Caco-2 (cell line): Measurements from ENCODE around the gene ACAA2. TPM values are rescaled to one million over a fixed set of nuclear protein-coding genes. Genes with fewer than 3 reads are reported as not detected.

Experiments used
- BruUV-seq: library from RNA; stranded (reverse); fragments of 400-500 nt; replicated peaks from 2 replicates; lab custom pipeline; 2021; lab: Mats Ljungman, UMichigan
- CTCF ChIA-PET: fragments of 300-600 bp; sonication (Branson Sonifier 250); formaldehyde crosslinking; loops from one replicate; lab custom pipeline; 2022; ENCODE audit warnings: antibody characterized with exemption; lab: Charles Lee
- POLR2A ChIA-PET: fragments of 300-600 bp; sonication (Branson Sonifier 250); formaldehyde crosslinking; loops from one replicate; lab custom pipeline; 2022; ENCODE audit warnings: antibody characterized with exemption; lab: Charles Lee
- DNase-seq, 2 experiments: peaks; one replicate each; pipeline versions ENCODE4 v3.0.0 to v3.0.0-alpha.2; 2020 to 2022
- H3K27me3 ChIP-seq: replicated peaks from 2 replicates; pipeline ENCODE4 v1.6.0; 2011; ENCODE audit warnings: low read length; ENCODE audit not compliant: control insufficient read depth, insufficient read depth
- H3K36me3 ChIP-seq: 2 replicates; pipeline ENCODE4 v1.5.1; 2011; ENCODE audit warnings: low read length; ENCODE audit not compliant: control insufficient read depth, insufficient read depth
- H3K4me1 ChIP-seq: fragments of 250-450 bp; sonication (Bioruptor Pico); 2 replicates; pipeline ENCODE4 v1.5.1; 2020; ENCODE audit warnings: mild to moderate bottlenecking
- H3K4me3 ChIP-seq: 2 replicates; pipeline ENCODE4 v1.5.1; 2011; ENCODE audit warnings: low read depth, mild to moderate bottlenecking, control low read depth, low read length
- H3K9me3 ChIP-seq: fragments of 250-450 bp; sonication (Bioruptor Pico); 2 replicates; pipeline ENCODE4 v1.5.1; 2020; ENCODE audit warnings: mild to moderate bottlenecking, moderate library complexity
- H3K27ac Mint-ChIP-seq: one replicate; pipeline ENCODE4 v1.8.0; 2022; ENCODE audit warnings: mixed read lengths; ENCODE audit not compliant: unreplicated experiment
- H3K27me3 Mint-ChIP-seq: one replicate; pipeline ENCODE4 v1.8.0; 2022; ENCODE audit warnings: mixed read lengths; ENCODE audit not compliant: insufficient read depth, unreplicated experiment
- H3K36me3 Mint-ChIP-seq: one replicate; pipeline ENCODE4 v1.8.0; 2022; ENCODE audit warnings: mild to moderate bottlenecking, mixed read lengths; ENCODE audit not compliant: insufficient read depth, unreplicated experiment
- H3K4me1 Mint-ChIP-seq: one replicate; pipeline ENCODE4 v1.8.0; 2022; ENCODE audit warnings: low read depth, mixed read lengths; ENCODE audit not compliant: unreplicated experiment
- H3K4me3 Mint-ChIP-seq: one replicate; pipeline ENCODE4 v1.8.0; 2022; ENCODE audit warnings: mild to moderate bottlenecking, moderate library complexity, mixed read lengths; ENCODE audit not compliant: unreplicated experiment
- H3K9me3 Mint-ChIP-seq: one replicate; pipeline ENCODE4 v1.8.0; 2022; ENCODE audit warnings: mixed read lengths; ENCODE audit not compliant: unreplicated experiment
- intact Hi-C: fragments of 100-400 bp; cut with micrococcal nuclease; formaldehyde crosslinking; loops from one replicate; pipeline ENCODE4 v1.10.0; 2022; ENCODE audit not compliant: unreplicated experiment
- total RNA-seq: library from RNA; stranded (reverse); gene quantifications from 2 replicates; pipeline ENCODE4 v1.2.3, GENCODE V29; 2022
- TF ChIP-seq, protein P1 (sequence below), 2 experiments: fragments of 200-600 bp in 1 of 2; IDR thresholded peaks; 1 replicate in 1 of 2; 2 replicates in 1 of 2; pipeline versions ENCODE4 v1.5.1 to v1.8.0; 2011 to 2022; ENCODE audit warnings: antibody characterized with exemption in 1 of 2, control low read depth in 1 of 2, inconsistent platforms in 1 of 2, low read depth in 1 of 2, low read length in 1 of 2, mild to moderate bottlenecking in 1 of 2, moderate library complexity in 1 of 2; ENCODE audit not compliant: insufficient read depth in 1 of 2, severe bottlenecking in 1 of 2, unreplicated experiment in 1 of 2

ACAA2 gene
- total RNA-seq, 1 experiment from 2014 or later = 207 TPM

DNA sequence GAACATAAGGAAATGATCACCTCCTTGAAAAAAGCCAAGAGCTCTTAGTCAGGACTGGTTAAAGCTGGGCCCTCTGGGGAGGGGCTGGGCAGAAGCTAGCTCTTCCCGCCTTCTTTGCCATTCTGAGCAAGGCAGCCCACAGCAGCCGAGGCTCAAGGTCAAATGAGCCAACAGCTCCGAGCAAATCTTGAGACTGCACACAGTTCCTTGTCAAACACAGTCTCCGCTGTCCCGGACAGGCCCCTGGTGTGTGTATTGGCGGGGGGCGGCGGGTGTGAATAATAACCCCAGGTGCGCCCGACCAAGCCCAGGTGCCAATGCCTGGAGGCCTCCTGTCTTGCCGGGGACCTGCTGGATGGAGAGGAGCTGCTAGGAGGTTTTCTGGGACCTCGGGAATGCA lies 46.4 kb upstream of the ACAA2 start:
- H3K4me1 Mint-ChIP-seq = no peaks in the 10 kb centered on the region
- DNase-seq = no peak

GRCh38 chr18:49859021-49859359 lies 45.7 kb upstream of the ACAA2 start:
- no peaks in the 10 kb centered on the region for H3K9me3 ChIP-seq
- Mint-ChIP-seq H3K4me3 (no peak overlapping the region), H3K27me3 (no peaks in the 10 kb centered on the region), H3K9me3 (no peaks in the 10 kb centered on the region), H3K27ac (peak overlapping the region; percentile 79), H3K36me3 (peaks cover 6% of the 10 kb centered on the region), H3K4me1 (peaks cover 5% of the 10 kb centered on the region)
- BruUV-seq = no TSS peak
- H3K27me3 ChIP-seq = no peaks in the 10 kb centered on the region
- H3K4me3 ChIP-seq = no peak overlapping the region
- DNase-seq = no peak
- peaks cover 7% of the 10 kb centered on the region for H3K4me1 ChIP-seq
- intact Hi-C loops = loop anchor here (2.0 to 5.0 kb wide), 3 partner anchors 47 to 298 kb away; partner anchors contain the start of gene ACAA2
- ChIA-PET POLR2A (no interaction called here), CTCF (interaction anchor here (0.6 to 1.4 kb wide), 12 partner anchors 10 to 394 kb away, joined by 3 to 12 read pairs (median 4); partner anchors contain the start of gene C18orf32)
- H3K36me3 ChIP-seq = no peaks in the 10 kb centered on the region
- TF ChIP-seq, protein P1, sequence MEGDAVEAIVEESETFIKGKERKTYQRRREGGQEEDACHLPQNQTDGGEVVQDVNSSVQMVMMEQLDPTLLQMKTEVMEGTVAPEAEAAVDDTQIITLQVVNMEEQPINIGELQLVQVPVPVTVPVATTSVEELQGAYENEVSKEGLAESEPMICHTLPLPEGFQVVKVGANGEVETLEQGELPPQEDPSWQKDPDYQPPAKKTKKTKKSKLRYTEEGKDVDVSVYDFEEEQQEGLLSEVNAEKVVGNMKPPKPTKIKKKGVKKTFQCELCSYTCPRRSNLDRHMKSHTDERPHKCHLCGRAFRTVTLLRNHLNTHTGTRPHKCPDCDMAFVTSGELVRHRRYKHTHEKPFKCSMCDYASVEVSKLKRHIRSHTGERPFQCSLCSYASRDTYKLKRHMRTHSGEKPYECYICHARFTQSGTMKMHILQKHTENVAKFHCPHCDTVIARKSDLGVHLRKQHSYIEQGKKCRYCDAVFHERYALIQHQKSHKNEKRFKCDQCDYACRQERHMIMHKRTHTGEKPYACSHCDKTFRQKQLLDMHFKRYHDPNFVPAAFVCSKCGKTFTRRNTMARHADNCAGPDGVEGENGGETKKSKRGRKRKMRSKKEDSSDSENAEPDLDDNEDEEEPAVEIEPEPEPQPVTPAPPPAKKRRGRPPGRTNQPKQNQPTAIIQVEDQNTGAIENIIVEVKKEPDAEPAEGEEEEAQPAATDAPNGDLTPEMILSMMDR (IDR thresholded peaks at IDR 0.05; ENCODE audit: insufficient read depth in 1 of 2, low read depth in 1 of 2, low read length in 1 of 2, severe bottlenecking in 1 of 2, unreplicated experiment in 1 of 2) = no peak

More for the DNA sequence above, 46.4 kb upstream of the ACAA2 start:
- ChIA-PET POLR2A (no interaction called here), CTCF (interaction anchor here (1.4 kb wide), 1 partner anchor 48 kb away, joined by 3 read pairs; no protein-coding TSS in a partner anchor)
- H3K4me3 Mint-ChIP-seq = no peak overlapping the region
- H3K27ac Mint-ChIP-seq = no peak overlapping the region
- no peaks in the 10 kb centered on the region for H3K27me3 Mint-ChIP-seq
- no peaks in the 10 kb centered on the region for H3K27me3 ChIP-seq
- BruUV-seq = no TSS peak
- no peaks in the 10 kb centered on the region for H3K9me3 Mint-ChIP-seq
- no peaks in the 10 kb centered on the region for H3K9me3 ChIP-seq
- intact Hi-C loops = loop anchor here (2.0 to 5.0 kb wide), 3 partner anchors 47 to 299 kb away; partner anchors contain the start of gene ACAA2
- peaks cover 7% of the 10 kb centered on the region for H3K4me1 ChIP-seq
- H3K4me3 ChIP-seq = no peak overlapping the region
- TF ChIP-seq, protein P1 (IDR thresholded peaks at IDR 0.05; ENCODE audit: insufficient read depth in 1 of 2, low read depth in 1 of 2, low read length in 1 of 2, severe bottlenecking in 1 of 2, unreplicated experiment in 1 of 2) = no peak
- peaks cover 6% of the 10 kb centered on the region for H3K36me3 Mint-ChIP-seq
- no peaks in the 10 kb centered on the region for H3K36me3 ChIP-seq

DNA sequence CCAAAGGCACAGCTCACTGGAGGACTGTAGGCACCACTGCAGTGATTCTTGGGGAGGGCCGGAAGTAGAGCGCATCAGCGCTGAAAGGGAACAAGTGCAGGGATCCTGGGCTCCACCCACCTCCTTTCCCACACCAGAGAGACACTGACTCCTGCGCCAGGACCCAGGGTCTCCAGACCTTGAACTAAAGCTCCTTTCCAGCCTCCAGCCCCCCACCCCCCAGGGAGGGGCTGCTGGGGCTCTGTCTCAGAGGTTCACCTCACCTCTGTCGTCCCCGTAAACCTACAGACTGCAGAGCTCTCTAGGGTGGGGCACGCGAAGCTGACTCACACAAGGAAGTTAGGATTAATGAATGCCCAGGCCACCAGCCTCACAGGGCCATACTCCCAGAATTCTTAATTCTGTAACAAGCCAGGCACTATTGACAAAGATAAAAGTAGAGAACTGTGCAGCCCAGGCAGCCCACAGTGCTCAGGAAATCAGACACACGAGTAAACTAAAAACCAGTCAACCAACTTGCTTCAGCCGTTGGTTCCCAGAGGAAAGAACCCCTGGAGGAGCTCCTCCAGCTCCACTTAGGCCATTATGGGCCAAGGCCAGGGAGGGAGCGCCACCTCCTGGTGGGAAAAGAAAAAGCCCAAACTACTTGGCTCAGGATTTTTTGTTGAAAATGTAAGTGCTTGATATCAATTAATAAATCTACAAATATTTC lies 45.1 kb upstream of the ACAA2 start:
- Histone ChIP-seq H3K27me3 (no peaks in the 10 kb centered on the region), H3K4me3 (no peak overlapping the region), H3K4me1 (peaks cover 7% of the 10 kb centered on the region), H3K9me3 (no peaks in the 10 kb centered on the region), H3K36me3 (no peaks in the 10 kb centered on the region)
- Mint-ChIP-seq H3K27me3 (no peaks in the 10 kb centered on the region), H3K4me1 (peaks cover 5% of the 10 kb centered on the region), H3K9me3 (no peaks in the 10 kb centered on the region), H3K36me3 (peaks cover 6% of the 10 kb centered on the region), H3K4me3 (no peak overlapping the region), H3K27ac (peak overlapping the region; percentile 79)
- DNase-seq = peak; percentile 55 to 73
- ChIA-PET POLR2A (interaction anchor here (0.6 kb wide), 1 partner anchor 45 kb away, joined by 3 read pairs; no protein-coding TSS in a partner anchor), CTCF (interaction anchor here (0.6 to 1.4 kb wide), 12 partner anchors 9 to 394 kb away, joined by 3 to 12 read pairs (median 4); partner anchors contain the start of gene C18orf32)
- no TSS peak for BruUV-seq
- intact Hi-C loops = loop anchor here (1.0 to 5.0 kb wide), 5 partner anchors 23 to 348 kb away; partner anchors contain the start of gene ACAA2
- TF ChIP-seq, protein P1 (IDR thresholded peaks at IDR 0.05; ENCODE audit: insufficient read depth in 1 of 2, low read depth in 1 of 2, low read length in 1 of 2, severe bottlenecking in 1 of 2, unreplicated experiment in 1 of 2) = peak; percentile 62 to 64
